Measurements from ENCODE around the gene LILRB2. TPM values are rescaled to one million over a fixed set of nuclear protein-coding genes. Genes with fewer than 3 reads are reported as not detected.

LILRB2 gene
- total RNA-seq = not detected in 2 replicates

DNA sequence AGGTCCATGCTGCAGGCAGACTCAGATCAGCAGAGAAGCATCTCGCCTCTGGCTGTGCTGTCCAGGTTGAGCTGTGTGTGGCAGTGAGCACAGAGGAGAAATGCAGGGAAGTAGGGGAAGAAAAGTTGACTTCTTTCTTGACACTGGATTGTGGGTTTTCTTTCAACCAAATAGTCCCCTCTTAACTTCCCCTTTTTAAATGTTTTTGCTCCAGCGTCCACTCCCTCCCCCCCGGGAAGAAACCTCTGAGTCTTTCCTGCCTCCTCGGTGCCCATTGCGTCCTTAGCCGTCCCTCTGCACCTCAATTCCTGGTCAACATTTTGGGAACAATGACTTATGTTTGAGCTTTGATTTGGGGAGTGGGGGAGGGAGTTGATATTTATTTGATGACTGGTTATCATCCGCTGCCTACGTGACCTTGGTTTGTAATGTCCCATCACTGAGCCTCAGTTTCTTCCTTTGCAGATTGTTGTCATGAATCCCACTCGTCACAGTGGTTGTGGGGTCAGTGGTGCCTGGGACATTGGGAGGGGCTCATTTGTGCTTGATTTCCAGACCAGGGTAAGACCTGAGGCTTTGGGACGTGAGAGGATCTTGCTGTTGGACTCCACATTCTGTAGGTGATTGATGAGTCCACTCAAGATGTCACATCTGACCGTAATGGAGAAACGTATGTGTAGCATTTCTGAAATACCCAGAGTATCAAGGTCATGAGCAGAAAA, at the start of gene LILRB2:
Gene LILRB2, minus strand, starts transcription at position 104 of the 722 bp plus-strand sequence. CDS start 614 bp downstream, outside the sequence.

DNA sequence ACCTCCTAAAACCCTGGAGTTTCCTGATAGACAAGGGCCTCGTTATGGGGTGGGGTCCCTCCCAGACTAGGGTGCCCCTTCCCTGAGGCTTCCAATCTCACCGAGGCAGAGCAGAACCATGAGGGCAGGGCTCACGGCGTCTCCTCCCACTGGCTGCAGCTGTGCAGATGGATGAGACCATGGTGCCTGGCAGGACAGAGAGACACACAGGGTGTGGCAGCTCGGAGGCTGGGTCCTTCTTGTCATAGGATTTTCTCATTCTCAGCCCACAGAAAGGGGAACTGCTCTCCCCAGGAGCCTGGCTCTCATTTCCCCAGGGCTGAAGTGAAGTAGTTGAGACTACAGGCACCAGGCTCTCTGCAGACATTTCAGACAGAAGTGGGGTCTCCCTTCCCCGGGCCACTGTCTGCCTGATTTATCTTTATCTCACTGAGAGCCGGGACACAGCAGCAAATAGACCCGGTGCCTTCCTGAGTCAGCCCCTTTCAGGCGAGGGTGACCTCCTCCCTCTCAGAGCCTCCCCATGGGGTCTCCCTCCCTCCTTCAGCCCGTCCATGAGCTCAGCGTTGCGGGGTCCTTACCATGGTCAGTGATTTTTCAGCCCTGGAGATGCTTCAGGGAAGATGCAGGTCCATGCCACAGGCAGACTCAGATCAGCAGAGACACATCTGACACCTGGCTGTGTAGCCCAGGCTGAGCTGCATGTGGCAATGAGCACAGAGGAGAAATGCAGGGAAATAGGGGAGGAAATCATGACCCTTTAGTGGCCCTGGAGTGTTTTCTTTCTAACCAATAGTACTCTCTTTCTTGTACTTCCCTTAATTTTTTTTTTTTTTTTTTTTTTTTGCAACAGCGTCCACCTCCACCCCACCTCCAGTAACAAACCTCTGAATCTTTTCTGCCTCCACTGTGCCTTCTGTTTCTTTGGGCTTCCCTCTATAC, 31.8 kb upstream of the LILRB2 start, which contains the start of gene LILRA5:
Gene LILRA5, minus strand, starts transcription at position 731 of the 942 bp plus-strand sequence. Its CDS starts 147 bp downstream, at position 584.

DNA sequence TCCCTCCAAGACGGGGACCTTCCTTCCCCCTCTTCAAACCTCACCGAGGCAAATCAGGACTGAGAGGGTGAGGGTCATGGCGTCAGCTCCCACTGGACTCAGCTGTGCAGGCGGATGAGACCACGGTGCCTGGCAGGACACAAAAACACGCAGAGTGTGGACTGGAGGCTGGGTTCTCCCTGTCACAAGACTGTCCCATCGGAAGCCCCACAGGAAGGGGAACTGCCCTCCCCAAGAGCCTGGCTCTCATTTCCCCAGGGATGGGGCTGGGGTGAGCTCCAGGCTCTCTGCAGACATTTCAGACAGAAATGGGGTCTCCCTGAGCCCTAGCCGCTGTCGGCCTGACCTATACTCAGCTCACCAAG, 23.8 kb downstream of the LILRB2 start, which contains the start of gene LILRB5:
Gene LILRB5, minus strand, starts transcription at position 158 of the 365 bp plus-strand sequence. Its CDS starts 80 bp downstream, at position 78.

DNA sequence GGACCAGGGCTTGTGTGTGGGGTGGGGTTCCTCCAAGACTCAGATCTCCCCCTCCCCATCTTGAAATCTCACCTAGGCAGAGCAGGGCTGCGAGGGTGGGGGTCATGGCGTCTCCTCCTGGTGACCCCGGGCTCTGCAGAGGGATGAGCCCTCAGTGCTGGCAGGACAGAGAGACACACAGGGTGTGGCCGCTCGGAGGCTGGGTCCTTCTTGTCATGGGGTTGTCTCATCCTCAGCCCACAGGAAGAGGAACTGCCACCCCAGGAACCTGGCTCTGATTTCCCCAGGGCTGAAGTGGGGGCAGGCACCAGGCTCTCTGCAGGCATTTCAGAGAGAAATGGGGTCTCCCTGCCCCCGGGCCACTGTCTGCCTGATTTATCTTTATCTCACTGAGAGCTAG, 38.3 kb downstream of the LILRB2 start, which contains the start of gene LILRA6:
Gene LILRA6, minus strand, starts transcription at position 145 of the 400 bp plus-strand sequence.

Other genes with a start within 250 kb of the LILRB2 start
- not detected in 2 replicates for gene VSTM1, start 217.2 kb downstream of the LILRB2 start, total RNA-seq
- gene TARM1, start 199.7 kb downstream of the LILRB2 start, total RNA-seq = not detected in 2 replicates
- 1.1 and 1.2 TPM in 2 replicates for gene OSCAR, start 180.3 kb downstream of the LILRB2 start, total RNA-seq
- gene NDUFA3, start 178.3 kb downstream of the LILRB2 start, total RNA-seq = 11.3 and 15.3 TPM in 2 replicates
- gene TFPT, start 165.5 kb downstream of the LILRB2 start, total RNA-seq = 13.5 and 24.0 TPM in 2 replicates
- gene PRPF31, start 165.4 kb downstream of the LILRB2 start, total RNA-seq = 44.5 and 79.0 TPM in 2 replicates
- 4.5 and 8.4 TPM in 2 replicates for gene CNOT3, start 143.3 kb downstream of the LILRB2 start, total RNA-seq
- gene LENG1, start 121.4 kb downstream of the LILRB2 start, total RNA-seq = 5.1 and 9.0 TPM in 2 replicates
- gene TMC4, start 108.0 kb downstream of the LILRB2 start, total RNA-seq = 0.38 and 1.4 TPM in 2 replicates
- 45.7 and 48.3 TPM in 2 replicates for gene MBOAT7, start 91.5 kb downstream of the LILRB2 start, total RNA-seq
- gene TSEN34, start 89.8 kb downstream of the LILRB2 start, total RNA-seq = 76.5 and 88.8 TPM in 2 replicates
- 1,445 and 1,908 TPM in 2 replicates for gene RPS9, start 80.3 kb downstream of the LILRB2 start, total RNA-seq
- not detected in 2 replicates for gene LILRB3, start 58.1 kb downstream of the LILRB2 start, total RNA-seq
- not detected in 2 replicates for gene LILRA6, start 38.3 kb downstream of the LILRB2 start, total RNA-seq
- gene LILRB5, start 23.8 kb downstream of the LILRB2 start, total RNA-seq = not detected in 2 replicates
- not detected in 2 replicates for gene LILRA5, start 32.1 kb upstream of the LILRB2 start, total RNA-seq
- gene LILRA4, start 58.1 kb upstream of the LILRB2 start, total RNA-seq = not detected in 2 replicates
- 0.19 and 0.28 TPM in 2 replicates for gene LAIR1, start 83.8 kb upstream of the LILRB2 start, total RNA-seq
- not detected in 2 replicates for gene TTYH1, start 134.4 kb upstream of the LILRB2 start, total RNA-seq
- 29.1 and 39.2 TPM in 2 replicates for gene LENG8, start 168.1 kb upstream of the LILRB2 start, total RNA-seq
- 6.5 and 11.8 TPM in 2 replicates for gene LENG9, start 182.7 kb upstream of the LILRB2 start, total RNA-seq
- gene CDC42EP5, start 192.2 kb upstream of the LILRB2 start, total RNA-seq = 5.2 and 15.8 TPM in 2 replicates
- gene LAIR2, start 221.7 kb upstream of the LILRB2 start, total RNA-seq = not detected in 2 replicates